ENCODE results near the gene SYMPK.

DNA sequence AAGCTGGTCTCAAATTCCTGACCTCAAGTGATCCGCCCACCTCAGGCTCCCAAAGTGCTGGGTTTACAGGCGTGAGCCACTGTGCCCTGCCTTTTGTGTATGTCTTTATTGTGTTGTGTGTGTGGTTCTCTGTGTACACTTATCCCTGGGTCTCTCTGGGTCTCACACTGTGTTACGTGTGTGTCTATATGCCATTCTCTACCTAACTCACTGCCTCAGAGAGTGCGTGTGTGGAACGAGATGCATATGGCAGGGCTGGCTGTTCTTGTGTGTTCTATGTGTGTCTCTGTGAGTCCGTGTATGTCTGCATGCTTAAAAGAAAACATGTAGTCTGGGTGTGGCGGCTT is 11.6 kb upstream of the SYMPK start:
- TF ChIP-seq, protein P1, sequence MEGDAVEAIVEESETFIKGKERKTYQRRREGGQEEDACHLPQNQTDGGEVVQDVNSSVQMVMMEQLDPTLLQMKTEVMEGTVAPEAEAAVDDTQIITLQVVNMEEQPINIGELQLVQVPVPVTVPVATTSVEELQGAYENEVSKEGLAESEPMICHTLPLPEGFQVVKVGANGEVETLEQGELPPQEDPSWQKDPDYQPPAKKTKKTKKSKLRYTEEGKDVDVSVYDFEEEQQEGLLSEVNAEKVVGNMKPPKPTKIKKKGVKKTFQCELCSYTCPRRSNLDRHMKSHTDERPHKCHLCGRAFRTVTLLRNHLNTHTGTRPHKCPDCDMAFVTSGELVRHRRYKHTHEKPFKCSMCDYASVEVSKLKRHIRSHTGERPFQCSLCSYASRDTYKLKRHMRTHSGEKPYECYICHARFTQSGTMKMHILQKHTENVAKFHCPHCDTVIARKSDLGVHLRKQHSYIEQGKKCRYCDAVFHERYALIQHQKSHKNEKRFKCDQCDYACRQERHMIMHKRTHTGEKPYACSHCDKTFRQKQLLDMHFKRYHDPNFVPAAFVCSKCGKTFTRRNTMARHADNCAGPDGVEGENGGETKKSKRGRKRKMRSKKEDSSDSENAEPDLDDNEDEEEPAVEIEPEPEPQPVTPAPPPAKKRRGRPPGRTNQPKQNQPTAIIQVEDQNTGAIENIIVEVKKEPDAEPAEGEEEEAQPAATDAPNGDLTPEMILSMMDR (IDR thresholded peaks at IDR 0.05), result no peak
- no peak for TF ChIP-seq POLR2A (IDR thresholded peaks at IDR 0.05)
